CD4-positive, alpha-beta T cell treated with Interleukin-4 for 1 hour (primary cell): ENCODE measurements around the gene STAB1.

ENCODE experiments used
- DNase-seq, 2 donors: peaks; one replicate each; pipeline ENCODE4 v3.0.0-alpha.2; 2020 to 2022

Gene STAB1

DNA sequence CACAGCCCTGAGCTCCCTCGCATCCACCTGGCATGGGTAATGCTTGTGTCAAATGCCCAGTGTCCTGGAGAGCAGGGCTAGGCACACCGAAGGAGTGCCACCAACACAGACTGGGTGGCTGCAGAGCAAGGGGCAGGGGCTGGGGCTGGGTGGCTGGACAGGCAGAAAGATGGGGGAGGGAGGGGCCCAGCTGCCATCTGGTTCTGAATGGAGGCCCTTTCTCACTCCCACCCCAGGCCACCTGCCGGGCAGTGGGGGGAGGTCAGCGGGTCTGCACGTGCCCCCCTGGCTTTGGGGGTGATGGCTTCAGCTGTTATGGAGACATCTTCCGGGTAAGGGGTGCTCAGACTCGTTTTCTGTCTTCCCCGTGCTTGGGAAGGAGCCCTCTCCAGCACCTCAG lies 17.0 kb downstream of the STAB1 start:
- DNase-seq, result no peak

DNA sequence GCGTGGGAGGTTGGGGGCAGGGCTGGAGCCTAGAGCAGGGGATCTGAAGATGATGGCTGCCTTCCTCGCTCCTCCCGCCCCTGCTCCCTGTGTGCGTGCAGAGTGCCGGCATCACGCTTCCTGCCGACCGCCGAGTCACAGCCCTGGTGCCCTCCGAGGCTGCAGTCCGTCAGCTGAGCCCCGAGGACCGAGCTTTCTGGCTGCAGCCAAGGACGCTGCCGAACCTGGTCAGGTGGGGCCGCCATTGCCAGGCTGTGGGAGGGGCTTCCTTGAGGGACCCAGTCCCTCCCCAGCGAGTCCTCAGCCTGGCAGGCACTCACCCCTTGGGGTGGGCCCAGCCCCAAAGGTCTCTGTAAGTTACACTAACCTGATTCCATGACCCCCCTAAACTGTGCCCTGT lies 17.6 kb downstream of the STAB1 start:
- no peak for DNase-seq

DNA sequence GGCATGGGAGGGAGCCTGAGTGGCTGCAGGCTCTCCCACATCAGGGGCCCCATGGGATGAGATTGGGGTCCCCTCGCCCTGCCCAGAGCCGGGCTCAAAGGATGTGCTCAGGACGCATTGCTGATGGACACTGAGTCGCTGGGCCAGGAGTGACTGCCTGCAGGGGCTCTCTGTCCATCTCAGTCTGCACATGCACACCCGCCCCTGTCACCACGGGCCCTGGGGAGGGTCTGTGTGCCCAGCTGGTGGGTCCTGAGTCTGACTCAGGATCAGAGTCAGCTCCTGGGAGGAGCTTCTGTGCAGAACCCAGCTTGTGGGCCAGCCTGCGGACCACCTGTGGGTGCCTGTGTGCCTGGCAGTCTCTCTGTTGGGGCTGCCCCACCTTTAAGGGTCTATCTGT lies 18.1 kb downstream of the STAB1 start:
- no peak for DNase-seq

DNA sequence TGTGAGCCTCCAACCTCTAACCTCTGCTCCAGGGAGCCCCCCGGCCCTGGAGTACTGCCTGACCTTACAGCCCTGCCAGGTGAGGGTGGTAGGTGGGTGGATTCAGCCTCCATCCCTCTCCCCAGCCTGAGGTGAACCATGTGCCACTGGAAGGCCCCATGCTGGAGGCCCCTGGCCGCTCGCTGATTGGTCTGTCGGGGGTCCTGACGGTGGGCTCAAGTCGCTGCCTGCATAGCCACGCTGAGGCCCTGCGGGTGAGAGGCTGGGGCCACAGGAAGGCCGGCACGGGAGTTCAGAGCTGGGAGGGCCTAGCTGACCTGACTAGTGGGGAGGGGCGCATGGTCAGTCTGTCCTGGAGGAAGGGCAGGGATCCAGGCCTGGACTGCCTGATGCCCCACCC lies 19.4 kb downstream of the STAB1 start:
- DNase-seq, result no peak

DNA sequence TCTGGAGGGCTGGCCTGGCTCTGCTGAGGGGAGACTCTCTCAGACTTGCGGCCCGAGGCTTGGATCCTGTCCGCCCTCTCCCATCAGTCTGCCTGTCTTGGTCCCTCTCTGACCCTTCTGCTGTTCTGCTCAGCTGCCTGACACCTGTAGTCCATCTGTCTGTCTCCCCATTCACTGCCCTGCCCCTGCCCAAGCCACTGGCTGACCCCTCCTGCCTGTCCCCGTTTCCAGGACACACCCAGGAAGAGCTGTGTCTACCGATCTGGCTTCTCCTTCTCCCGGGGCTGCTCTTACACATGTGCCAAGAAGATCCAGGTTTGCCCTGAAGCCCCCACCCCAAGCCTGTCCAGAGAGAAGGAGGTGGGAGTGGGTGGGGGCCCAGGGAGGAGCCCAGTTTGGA lies 20.1 kb downstream of the STAB1 start:
- DNase-seq, result no peak

DNA sequence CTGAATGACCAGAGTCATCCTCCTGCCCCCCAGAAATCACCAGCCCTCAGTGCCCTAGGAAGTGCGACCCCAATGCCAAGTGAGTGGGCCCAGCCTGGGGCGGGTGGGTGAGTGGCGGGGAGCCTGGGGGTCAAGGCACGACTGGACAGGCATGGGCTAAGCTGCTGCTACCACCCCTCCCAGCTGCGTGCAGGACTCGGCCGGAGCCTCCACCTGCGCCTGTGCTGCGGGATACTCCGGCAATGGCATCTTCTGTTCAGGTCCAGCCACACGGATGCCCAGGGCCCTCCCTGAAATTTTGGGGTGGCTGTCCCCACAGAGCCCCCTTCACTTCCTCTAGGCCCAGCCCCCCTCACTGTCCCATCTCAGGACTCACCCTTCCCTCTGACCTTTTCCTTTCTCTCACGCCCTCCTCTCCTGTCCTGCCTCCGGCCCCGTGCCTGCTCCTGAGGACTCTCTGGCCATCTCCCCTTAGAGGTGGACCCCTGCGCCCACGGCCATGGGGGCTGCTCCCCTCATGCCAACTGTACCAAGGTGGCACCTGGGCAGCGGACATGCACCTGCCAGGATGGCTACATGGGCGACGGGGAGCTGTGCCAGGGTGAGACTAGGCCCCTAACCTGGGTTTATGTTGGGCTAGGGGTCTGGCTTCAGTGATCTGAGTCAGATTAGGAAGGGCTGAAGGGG lies 21.5 kb downstream of the STAB1 start:
- DNase-seq, result no peak

DNA sequence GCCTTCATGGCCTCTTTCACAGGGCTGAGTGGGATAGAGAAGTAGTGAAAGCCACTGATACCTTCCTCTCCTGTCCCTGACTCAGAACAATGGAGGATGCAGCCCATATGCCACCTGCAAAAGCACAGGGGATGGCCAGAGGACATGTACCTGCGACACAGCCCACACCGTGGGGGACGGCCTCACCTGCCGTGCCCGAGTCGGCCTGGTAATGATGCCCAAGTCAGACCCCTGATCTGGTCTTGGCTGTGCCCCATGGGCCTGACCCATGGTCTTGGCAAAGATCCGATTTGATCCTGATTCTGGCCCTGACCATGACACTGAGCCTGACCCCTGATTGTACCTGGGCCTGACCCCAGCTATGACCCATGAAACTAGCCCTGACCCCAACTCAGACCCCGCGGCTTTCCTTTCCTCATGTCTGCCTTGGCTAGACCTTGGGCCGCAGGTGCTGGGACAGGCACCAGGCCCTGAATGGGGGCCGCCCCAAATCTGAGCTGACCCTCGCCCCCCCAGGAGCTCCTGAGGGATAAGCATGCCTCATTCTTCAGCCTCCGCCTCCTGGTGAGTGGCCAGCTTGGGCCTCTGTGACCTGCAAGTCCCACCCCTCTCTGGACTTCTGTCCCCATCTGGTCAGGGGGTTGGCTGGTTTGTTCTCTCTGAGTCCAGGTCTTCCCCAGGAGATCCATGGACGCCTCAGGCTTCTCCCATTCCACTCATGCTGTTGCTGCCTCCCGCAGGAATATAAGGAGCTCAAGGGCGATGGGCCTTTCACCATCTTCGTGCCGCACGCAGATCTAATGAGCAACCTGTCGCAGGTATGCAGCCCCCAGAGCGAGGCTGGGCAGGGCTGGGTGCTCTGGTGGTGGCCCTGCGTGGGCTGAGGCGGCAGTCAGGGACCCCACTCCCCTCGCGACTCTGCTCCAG lies 22.9 kb downstream of the STAB1 start:
- DNase-seq, result no peak

DNA sequence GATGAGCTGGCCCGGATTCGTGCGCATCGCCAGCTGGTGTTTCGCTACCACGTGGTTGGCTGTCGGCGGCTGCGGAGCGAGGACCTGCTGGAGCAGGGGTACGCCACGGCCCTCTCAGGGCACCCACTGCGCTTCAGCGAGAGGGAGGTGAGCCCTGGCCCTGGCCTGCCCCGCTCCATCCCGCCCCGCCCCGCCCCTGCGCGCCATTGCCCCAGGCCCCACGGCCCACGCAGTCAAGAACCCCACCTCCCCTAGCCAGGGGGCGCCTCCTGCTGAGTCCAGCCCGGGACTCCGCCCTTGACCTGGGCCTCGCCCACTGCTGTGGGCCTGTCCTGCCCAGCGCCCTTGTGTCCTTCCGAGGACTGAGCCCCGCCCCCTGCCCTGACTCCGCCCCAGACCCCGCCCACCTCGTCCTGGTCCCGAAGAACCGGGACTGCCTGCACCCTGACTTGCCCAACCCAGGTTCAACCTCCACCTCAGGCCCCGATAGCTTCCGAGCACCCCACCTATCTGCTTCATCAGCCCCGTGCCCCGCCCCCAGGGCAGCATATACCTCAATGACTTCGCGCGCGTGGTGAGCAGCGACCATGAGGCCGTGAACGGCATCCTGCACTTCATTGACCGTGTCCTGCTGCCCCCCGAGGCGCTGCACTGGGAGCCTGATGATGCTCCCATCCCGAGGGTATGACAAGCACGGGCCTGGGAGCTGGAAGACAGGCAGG lies 23.7 kb downstream of the STAB1 start:
- DNase-seq, result no peak

DNA sequence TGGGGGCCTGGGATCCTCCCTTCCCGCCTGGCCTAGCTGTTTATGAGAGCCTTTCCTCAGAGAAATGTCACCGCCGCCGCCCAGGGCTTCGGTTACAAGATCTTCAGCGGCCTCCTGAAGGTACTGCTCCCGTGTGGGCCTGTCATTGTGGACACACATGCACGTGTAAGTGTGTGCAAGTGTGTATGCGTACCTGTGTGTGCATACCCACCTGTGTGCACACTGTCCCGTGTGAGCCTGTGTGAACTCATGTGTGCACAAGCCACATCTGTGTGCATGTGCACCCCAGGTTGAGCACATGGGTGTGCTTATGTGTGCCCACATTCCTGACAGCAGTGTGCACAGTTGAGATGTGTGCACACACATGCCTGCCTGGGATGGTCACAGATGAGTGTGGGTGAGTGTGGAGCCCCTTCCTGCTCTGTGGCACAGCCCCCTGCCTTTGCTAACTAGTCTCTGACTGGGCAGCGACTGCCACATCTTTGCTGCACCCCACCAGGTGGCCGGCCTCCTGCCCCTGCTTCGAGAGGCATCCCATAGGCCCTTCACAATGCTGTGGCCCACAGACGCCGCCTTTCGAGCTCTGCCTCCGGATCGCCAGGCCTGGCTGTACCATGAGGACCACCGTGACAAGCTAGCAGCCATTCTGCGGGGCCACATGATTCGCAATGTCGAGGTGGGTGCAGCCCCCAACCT lies 24.5 kb downstream of the STAB1 start:
- no peak for DNase-seq

DNA sequence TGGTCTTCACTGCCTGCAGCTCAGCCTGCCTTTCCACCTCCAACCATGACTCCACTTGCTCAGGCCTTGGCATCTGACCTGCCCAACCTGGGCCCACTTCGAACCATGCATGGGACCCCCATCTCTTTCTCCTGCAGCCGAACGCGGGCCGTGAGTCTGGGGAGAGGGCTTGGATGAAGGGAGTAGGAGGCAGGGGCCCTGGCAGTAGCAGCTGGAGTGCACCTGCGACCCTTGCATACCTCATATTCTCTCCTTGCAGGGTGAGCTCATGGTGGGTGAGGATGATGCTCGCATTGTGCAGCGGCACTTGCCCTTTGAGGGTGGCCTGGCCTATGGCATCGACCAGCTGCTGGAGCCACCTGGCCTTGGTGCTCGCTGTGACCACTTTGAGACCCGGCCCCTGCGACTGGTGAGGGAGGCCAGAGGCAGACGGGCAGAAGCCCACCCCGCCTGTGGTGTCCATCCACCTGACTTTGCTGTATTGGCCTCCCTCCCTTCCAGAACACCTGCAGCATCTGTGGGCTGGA lies 25.1 kb downstream of the STAB1 start:
- DNase-seq, result no peak

DNA sequence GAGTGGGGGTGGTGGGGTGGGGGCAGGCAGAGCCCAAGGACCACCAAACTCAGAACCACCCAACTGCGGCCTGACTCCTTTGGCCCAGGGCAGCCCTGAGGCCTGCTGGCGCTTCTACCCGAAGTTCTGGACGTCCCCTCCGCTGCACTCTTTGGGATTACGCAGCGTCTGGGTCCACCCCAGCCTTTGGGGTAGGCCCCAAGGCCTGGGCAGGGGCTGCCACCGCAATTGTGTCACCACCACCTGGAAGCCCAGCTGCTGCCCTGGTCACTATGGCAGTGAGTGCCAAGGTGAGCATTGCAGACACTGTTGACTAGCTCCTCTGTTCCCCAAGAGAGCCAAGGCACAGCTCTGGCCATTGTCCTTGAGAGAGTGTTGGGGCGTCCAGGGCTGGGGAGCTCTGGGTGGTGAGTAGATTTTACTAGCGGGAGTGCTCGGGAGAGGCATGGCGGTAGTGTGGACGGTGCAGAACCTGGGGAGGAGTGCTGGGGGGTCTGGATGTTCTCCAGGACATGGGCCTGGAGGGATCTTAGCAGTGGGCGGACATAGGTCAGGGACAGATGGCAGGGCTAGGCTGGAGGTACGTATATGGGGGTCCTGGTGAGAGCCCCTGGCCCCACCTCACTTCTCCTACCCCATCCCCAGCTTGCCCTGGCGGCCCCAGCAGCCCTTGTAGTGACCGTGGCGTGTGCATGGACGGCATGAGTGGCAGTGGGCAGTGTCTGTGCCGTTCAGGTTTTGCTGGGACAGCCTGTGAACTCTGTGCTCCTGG lies 25.8 kb downstream of the STAB1 start:
- no peak for DNase-seq

DNA sequence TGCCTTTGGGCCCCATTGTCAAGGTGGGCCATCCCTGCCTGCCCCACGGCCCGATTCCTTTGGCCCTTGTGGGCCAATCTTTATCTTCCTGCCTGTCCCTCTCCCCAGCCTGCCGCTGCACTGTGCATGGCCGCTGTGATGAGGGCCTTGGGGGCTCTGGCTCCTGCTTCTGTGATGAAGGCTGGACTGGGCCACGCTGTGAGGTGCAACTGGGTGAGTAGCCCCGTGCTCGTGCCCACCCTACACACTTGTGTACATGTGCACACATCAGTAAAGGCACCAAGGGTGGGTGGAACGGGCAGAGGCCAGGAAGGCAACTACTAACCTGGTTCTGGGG lies 26.3 kb downstream of the STAB1 start:
- no peak for DNase-seq

DNA sequence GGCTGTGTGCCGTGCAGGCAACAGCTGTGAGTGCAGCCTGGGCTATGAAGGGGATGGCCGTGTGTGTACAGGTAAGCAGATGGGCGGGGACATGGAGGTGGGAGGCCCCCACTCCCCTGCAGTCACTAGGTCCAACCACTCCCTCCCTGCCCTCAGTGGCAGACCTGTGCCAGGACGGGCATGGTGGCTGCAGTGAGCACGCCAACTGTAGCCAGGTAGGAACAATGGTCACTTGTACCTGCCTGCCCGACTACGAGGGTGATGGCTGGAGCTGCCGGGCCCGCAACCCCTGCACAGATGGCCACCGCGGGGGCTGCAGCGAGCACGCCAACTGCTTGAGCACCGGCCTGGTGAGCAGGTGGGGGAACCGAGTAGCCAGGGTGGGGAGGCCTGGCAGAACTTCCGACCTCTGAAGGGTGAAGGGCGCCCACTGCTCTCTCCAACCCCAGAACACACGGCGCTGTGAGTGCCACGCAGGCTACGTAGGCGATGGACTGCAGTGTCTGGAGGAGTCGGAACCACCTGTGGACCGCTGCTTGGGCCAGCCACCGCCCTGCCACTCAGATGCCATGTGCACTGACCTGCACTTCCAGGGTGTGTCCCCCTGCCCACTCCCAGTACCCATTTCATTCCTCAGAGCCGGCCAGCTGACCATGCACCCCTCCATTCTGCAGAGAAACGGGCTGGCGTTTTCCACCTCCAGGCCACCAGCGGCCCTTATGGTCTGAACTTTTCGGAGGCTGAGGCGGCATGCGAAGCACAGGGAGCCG lies 26.9 kb downstream of the STAB1 start:
- no peak for DNase-seq

DNA sequence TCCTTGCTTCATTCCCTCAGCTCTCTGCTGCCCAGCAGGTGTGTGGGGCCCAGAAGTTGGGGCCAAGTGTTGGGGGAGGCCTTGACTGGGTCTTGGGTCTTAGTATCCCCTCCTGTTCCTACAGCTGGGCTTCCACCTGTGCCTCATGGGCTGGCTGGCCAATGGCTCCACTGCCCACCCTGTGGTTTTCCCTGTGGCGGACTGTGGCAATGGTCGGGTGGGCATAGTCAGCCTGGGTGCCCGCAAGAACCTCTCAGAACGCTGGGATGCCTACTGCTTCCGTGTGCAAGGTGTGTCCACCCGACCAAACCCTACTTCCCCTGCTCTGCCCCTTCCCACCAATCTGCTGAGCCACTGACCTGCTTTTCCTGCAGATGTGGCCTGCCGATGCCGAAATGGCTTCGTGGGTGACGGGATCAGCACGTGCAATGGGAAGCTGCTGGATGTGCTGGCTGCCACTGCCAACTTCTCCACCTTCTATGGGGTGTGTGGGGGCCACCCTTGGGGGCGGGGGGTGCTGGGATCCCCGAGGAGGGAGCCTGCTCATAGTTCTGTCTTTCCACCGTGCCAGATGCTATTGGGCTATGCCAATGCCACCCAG lies 27.6 kb downstream of the STAB1 start:
- no peak for DNase-seq

DNA sequence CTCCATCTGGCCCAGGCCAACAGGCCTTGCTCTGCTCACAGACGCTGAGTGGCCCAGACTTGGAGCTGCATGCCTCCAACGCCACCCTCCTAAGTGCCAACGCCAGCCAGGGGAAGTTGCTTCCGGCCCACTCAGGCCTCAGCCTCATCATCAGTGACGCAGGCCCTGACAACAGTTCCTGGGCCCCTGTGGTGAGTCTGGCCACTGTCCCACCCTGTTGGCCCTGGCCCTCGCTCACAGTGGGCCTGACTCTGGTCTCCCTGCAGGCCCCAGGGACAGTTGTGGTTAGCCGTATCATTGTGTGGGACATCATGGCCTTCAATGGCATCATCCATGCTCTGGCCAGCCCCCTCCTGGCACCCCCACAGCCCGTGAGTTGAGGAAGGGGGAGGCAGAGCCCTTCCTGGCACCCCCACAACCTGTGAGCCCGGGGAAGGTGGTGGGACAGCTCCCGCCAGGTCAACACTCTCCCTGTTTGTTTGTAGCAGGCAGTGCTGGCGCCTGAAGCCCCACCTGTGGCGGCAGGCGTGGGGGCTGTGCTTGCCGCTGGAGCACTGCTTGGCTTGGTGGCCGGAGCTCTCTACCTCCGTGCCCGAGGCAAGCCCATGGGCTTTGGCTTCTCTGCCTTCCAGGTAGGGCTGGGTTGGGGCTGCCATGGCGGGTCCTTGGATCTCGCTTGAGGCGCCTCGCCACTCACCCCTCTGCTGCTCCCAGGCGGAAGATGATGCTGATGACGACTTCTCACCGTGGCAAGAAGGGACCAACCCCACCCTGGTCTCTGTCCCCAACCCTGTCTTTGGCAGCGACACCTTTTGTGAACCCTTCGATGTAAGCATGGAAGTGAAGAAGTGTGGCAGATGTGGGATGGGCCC lies 28.5 kb downstream of the STAB1 start:
- DNase-seq, result no peak

DNA sequence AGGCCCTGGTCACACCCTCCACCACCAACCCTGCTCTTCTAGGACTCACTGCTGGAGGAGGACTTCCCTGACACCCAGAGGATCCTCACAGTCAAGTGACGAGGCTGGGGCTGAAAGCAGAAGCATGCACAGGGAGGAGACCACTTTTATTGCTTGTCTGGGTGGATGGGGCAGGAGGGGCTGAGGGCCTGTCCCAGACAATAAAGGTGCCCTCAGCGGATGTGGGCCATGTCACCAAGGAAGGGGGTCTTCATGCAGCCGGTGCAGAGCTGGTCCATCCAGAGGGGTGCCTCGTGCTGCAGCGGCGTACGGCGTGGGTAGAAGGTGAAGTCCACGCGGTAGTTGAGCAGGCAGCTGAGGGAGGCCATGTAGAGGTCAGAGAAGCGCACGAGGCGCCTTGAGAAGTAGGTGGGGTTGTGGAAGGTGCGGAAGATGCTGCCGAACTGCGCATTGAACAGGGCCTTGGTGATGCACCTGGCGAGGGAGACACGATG lies 29.2 kb downstream of the STAB1 start:
- no peak for DNase-seq

DNA sequence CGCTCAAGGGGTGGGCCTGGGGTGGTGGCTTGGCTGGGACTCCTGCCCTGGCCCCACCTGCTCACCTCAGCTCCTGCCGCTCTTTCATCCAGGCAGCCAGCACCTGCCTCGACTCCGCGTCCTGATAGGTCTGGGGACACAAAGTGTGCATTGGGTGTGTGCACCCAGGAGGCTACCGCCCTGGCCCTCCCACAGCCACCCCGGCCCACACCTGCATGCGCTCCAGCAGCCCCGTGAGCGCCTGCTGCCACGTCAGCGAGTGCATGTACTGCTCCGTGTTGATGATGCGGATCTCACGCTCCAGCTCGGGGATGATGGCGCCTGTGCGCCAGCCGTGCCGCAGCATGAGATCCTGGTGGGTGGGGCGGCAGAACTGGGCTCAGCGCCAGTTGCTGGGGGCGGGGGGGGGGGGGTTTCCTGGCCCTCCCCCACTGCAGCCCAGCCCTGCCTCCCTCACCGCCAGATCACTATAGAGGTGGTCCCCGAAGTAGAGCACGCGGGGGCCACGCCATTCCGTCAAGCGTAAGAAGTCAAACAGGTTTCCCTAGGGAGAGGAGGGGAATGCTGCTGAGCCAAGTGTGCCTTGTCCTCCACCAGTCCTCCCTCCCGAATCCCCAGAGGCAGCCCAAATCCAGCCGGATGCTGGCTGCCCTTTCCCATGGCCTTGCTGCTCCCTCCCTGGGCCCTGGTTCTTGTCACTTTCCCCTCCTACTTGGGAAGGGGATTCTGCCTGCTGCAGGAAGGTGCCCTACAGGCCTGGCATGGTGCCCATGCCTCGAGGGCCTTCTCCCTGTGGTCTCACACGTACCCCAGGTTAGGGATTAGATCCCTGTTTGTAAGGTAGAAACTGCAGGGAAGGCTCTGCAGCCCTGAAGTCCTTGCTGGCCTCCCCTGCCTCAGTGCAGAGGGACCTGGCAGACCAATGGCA lies 29.9 kb downstream of the STAB1 start:
- no peak for DNase-seq
